ENCODE measurements around the gene FUBP3. TPM values are rescaled to one million over a fixed set of nuclear protein-coding genes. Genes with fewer than 3 reads are reported as not detected.

FUBP3 gene
- total RNA-seq, 5 donors from 2014 or later (not counting 1 experiment from before 2014, with no cell fraction given): 34.2 to 44.7 (median 41.9) TPM

GRCh38 chr9:130662099-130662969 is 83.0 kb downstream of the FUBP3 start:
- peak overlapping the region; percentile 57 to 85 (median 72) for H3K4me3 Mint-ChIP-seq
- peaks cover 20 to 35% (median 35%) of the 10 kb centered on the region in 3 donors for H3K4me1 Mint-ChIP-seq
- DNase-seq (no peak), ATAC-seq (replicated peaks in 1 of 4) (no peak)
- POLR2A ChIA-PET: no interaction called here
- peaks cover 2 to 61% of the 10 kb centered on the region in 2 experiments for H3K4me1 ChIP-seq (ENCODE audit: control insufficient read depth in 1 of 2, extremely low read depth in 1 of 2, insufficient read depth in 2 of 2, low read length in 2 of 2)
- no peaks in the 10 kb centered on the region for H3K9me3 Mint-ChIP-seq
- CTCF ChIA-PET: no interaction called here
- peaks cover 14 to 96% of the 10 kb centered on the region in 2 experiments for H3K27me3 ChIP-seq (replicated peaks in 1 of 2; ENCODE audit: control insufficient read depth in 2 of 2, extremely low read depth in 1 of 2, insufficient read depth in 2 of 2, low read length in 1 of 2)
- peak overlapping the region in 1 of 2 donors; percentile 18 for H3K4me3 ChIP-seq (ENCODE audit: control insufficient read depth in 1 of 2, extremely low read depth in 1 of 2, low read length in 1 of 2)
- peaks cover 38 to 67% of the 10 kb centered on the region in 2 donors for H3K27me3 Mint-ChIP-seq
- no peak overlapping the region for H3K27ac ChIP-seq (ENCODE audit: low read length)
- no peaks in the 10 kb centered on the region for H3K9me3 ChIP-seq
- peak overlapping the region in 1 of 2 donors; percentile 72 for H3K27ac Mint-ChIP-seq
- no peaks in the 10 kb centered on the region for H3K36me3 Mint-ChIP-seq
- no peaks in the 10 kb centered on the region for H3K36me3 ChIP-seq (ENCODE audit: control insufficient read depth in 2 of 2, extremely low read depth in 1 of 2, insufficient read depth in 1 of 2, low read length in 1 of 2)
- WGBS (ENCODE audit: insufficient coverage): 9% methylated on average over 43 of the region's 49 CpGs

- no peak overlapping the region for H3K27ac ChIP-seq (ENCODE audit: low read length)
- 4% methylated on average over 14 of the region's 15 CpGs for whole genome bisulfite sequencing (ENCODE audit: insufficient coverage)
- DNase-seq: no peak
Observed at GRCh38 chr9:130662970-130663257, 83.5 kb downstream of the FUBP3 start.

GRCh38 chr9:130663258-130663976 is 84.0 kb downstream of the FUBP3 start:
- Histone ChIP-seq H3K36me3 (ENCODE audit: control insufficient read depth in 2 of 2, extremely low read depth in 1 of 2, insufficient read depth in 1 of 2, low read length in 1 of 2) (no peaks in the 10 kb centered on the region), H3K27ac (ENCODE audit: low read length) (no peak overlapping the region), H3K9me3 (no peaks in the 10 kb centered on the region), H3K4me3 (ENCODE audit: control insufficient read depth in 1 of 2, extremely low read depth in 1 of 2, low read length in 1 of 2) (peak overlapping the region; percentile 17 to 32), H3K4me1 (ENCODE audit: control insufficient read depth in 1 of 2, extremely low read depth in 1 of 2, insufficient read depth in 2 of 2, low read length in 2 of 2) (peaks cover 2 to 61% of the 10 kb centered on the region in 2 experiments), H3K27me3 (replicated peaks in 1 of 2; ENCODE audit: control insufficient read depth in 2 of 2, extremely low read depth in 1 of 2, insufficient read depth in 2 of 2, low read length in 1 of 2) (peaks cover 13 to 97% of the 10 kb centered on the region in 2 experiments)
- ChIA-PET CTCF (no interaction called here), POLR2A (no interaction called here)
- peaks cover 38 to 68% of the 10 kb centered on the region in 2 donors for H3K27me3 Mint-ChIP-seq
- peak overlapping the region; percentile 24 to 85 (median 57) for H3K4me3 Mint-ChIP-seq
- H3K36me3 Mint-ChIP-seq: no peaks in the 10 kb centered on the region
- no peaks in the 10 kb centered on the region for H3K9me3 Mint-ChIP-seq
- H3K4me1 Mint-ChIP-seq: peaks cover 20 to 35% (median 35%) of the 10 kb centered on the region in 3 donors
- WGBS (ENCODE audit: insufficient coverage): 5% methylated on average over 58 of the region's 65 CpGs
- ATAC-seq (replicated peaks in 1 of 4): peak; percentile 36 to 64 (median 52)
- peak in 2 of 35 experiments; percentile 21 to 27 for DNase-seq
- H3K27ac Mint-ChIP-seq: no peak overlapping the region

More at GRCh38 chr9:130662970-130663257, 83.5 kb downstream of the FUBP3 start:
- Histone ChIP-seq H3K4me1 (ENCODE audit: control insufficient read depth in 1 of 2, extremely low read depth in 1 of 2, insufficient read depth in 2 of 2, low read length in 2 of 2) (peaks cover 2 to 61% of the 10 kb centered on the region in 2 experiments), H3K36me3 (ENCODE audit: control insufficient read depth in 2 of 2, extremely low read depth in 1 of 2, insufficient read depth in 1 of 2, low read length in 1 of 2) (no peaks in the 10 kb centered on the region), H3K9me3 (no peaks in the 10 kb centered on the region), H3K4me3 (ENCODE audit: control insufficient read depth in 1 of 2, extremely low read depth in 1 of 2, low read length in 1 of 2) (peak overlapping the region; percentile 17 to 32), H3K27me3 (replicated peaks in 1 of 2; ENCODE audit: control insufficient read depth in 2 of 2, extremely low read depth in 1 of 2, insufficient read depth in 2 of 2, low read length in 1 of 2) (peaks cover 15 to 97% of the 10 kb centered on the region in 2 experiments)
- peaks cover 38 to 68% of the 10 kb centered on the region in 2 donors for H3K27me3 Mint-ChIP-seq
- peak overlapping the region; percentile 57 to 85 (median 72) for H3K4me3 Mint-ChIP-seq
- no peaks in the 10 kb centered on the region for H3K36me3 Mint-ChIP-seq
- peaks cover 20 to 35% (median 35%) of the 10 kb centered on the region in 3 donors for H3K4me1 Mint-ChIP-seq
- ATAC-seq (replicated peaks in 1 of 4): peak in 3 of 4 experiments; percentile 34 to 40 (median 38)
- ChIA-PET CTCF (no interaction called here), POLR2A (no interaction called here)
- H3K27ac Mint-ChIP-seq: peak overlapping the region in 1 of 2 donors; percentile 72
- no peaks in the 10 kb centered on the region for H3K9me3 Mint-ChIP-seq

GRCh38 chr9:130663977-130664250 is 84.5 kb downstream of the FUBP3 start:
- peaks cover 13 to 97% of the 10 kb centered on the region in 2 experiments for H3K27me3 ChIP-seq (replicated peaks in 1 of 2; ENCODE audit: control insufficient read depth in 2 of 2, extremely low read depth in 1 of 2, insufficient read depth in 2 of 2, low read length in 1 of 2)
- no peaks in the 10 kb centered on the region for H3K36me3 ChIP-seq (ENCODE audit: control insufficient read depth in 2 of 2, extremely low read depth in 1 of 2, insufficient read depth in 1 of 2, low read length in 1 of 2)
- Mint-ChIP-seq H3K4me3 (peak overlapping the region in 1 of 3 donors; percentile 85), H3K9me3 (no peaks in the 10 kb centered on the region), H3K36me3 (no peaks in the 10 kb centered on the region), H3K4me1 (peaks cover 20 to 35% (median 35%) of the 10 kb centered on the region in 3 donors), H3K27me3 (peaks cover 34 to 68% of the 10 kb centered on the region in 2 donors), H3K27ac (no peak overlapping the region)
- CTCF ChIA-PET: no interaction called here
- ATAC-seq (replicated peaks in 1 of 4) (no peak), DNase-seq (no peak)
- H3K4me1 ChIP-seq (ENCODE audit: control insufficient read depth in 1 of 2, extremely low read depth in 1 of 2, insufficient read depth in 2 of 2, low read length in 2 of 2): peaks cover 2 to 61% of the 10 kb centered on the region in 2 experiments
- no peak overlapping the region for H3K4me3 ChIP-seq (ENCODE audit: control insufficient read depth in 1 of 2, extremely low read depth in 1 of 2, low read length in 1 of 2)
- 5% methylated on average over 15 of the region's 19 CpGs for WGBS (ENCODE audit: insufficient coverage)
- POLR2A ChIA-PET: interaction anchor here in 1 of 2 donors (0.5 kb wide), 1 partner anchor 420 kb away, joined by 14 read pairs; no protein-coding TSS in a partner anchor
- H3K9me3 ChIP-seq: no peaks in the 10 kb centered on the region
- H3K27ac ChIP-seq (ENCODE audit: low read length): no peak overlapping the region

- ChIA-PET CTCF (no interaction called here), POLR2A (interaction anchor here in 1 of 2 donors (0.5 to 0.6 kb wide), 2 partner anchors 8 to 420 kb away, joined by 3 to 14 read pairs; no protein-coding TSS in a partner anchor)
- Mint-ChIP-seq H3K9me3 (no peaks in the 10 kb centered on the region), H3K4me1 (peaks cover 20 to 35% (median 35%) of the 10 kb centered on the region in 3 donors), H3K36me3 (no peaks in the 10 kb centered on the region), H3K27me3 (peaks cover 32 to 66% of the 10 kb centered on the region in 2 donors), H3K27ac (peak within 1 kb of the TSS in 1 of 2 donors; percentile 41), H3K4me3 (peak within 1 kb of the TSS in 2 of 3 donors; percentile 54 to 85)
- Histone ChIP-seq H3K27me3 (replicated peaks in 1 of 2; ENCODE audit: control insufficient read depth in 2 of 2, extremely low read depth in 1 of 2, insufficient read depth in 2 of 2, low read length in 1 of 2) (peaks cover 13 to 92% of the 10 kb centered on the region in 2 experiments), H3K27ac (ENCODE audit: low read length) (no peak within 1 kb of the TSS), H3K4me3 (ENCODE audit: control insufficient read depth in 1 of 2, extremely low read depth in 1 of 2, low read length in 1 of 2) (peak within 1 kb of the TSS in 1 of 2 donors; percentile 32), H3K4me1 (ENCODE audit: control insufficient read depth in 1 of 2, extremely low read depth in 1 of 2, insufficient read depth in 2 of 2, low read length in 2 of 2) (peaks cover 2 to 61% of the 10 kb centered on the region in 2 experiments), H3K36me3 (ENCODE audit: control insufficient read depth in 2 of 2, extremely low read depth in 1 of 2, insufficient read depth in 1 of 2, low read length in 1 of 2) (no peaks in the 10 kb centered on the region), H3K9me3 (no peaks in the 10 kb centered on the region)
- no peak for ATAC-seq (replicated peaks in 1 of 4)
- no peak for DNase-seq
- WGBS (ENCODE audit: insufficient coverage): 6% methylated on average over 55 of the region's 76 CpGs
Observed at GRCh38 chr9:130664251-130665028, 85.1 kb downstream of the FUBP3 start, which contains the start of gene PRDM12. Gene PRDM12, plus strand, starts transcription at chr9:130664594. Its CDS starts 60 bp downstream, at chr9:130664654.
